Measurements from ENCODE around the gene NLE1.

DNA sequence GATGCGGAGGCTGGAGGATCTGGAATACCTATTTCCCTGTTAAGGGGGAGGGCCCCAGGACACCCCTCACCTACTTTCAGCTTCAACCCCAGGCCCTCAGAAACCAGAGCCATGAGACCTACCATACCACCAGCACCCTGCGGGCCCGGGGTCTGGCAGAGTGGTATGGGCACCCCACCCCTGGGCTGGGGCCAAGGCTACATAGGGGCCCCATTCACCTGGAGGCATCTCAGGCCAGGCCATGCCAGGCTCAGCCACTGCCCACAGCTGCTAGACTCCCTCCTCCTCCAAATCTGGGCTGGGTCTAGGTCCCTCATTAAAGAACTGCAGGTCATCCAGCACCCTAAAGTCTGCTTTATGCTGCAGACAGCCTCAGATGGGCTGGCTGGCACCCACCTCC lies 11.7 kb downstream of the NLE1 start:
- TF ChIP-seq FOSB (CRISPR knock-in tag; IDR thresholded peaks at IDR 0.05) (no peak), CTCF (IDR thresholded peaks at IDR 0.05) (no peak)
- TF ChIP-seq, protein P1, sequence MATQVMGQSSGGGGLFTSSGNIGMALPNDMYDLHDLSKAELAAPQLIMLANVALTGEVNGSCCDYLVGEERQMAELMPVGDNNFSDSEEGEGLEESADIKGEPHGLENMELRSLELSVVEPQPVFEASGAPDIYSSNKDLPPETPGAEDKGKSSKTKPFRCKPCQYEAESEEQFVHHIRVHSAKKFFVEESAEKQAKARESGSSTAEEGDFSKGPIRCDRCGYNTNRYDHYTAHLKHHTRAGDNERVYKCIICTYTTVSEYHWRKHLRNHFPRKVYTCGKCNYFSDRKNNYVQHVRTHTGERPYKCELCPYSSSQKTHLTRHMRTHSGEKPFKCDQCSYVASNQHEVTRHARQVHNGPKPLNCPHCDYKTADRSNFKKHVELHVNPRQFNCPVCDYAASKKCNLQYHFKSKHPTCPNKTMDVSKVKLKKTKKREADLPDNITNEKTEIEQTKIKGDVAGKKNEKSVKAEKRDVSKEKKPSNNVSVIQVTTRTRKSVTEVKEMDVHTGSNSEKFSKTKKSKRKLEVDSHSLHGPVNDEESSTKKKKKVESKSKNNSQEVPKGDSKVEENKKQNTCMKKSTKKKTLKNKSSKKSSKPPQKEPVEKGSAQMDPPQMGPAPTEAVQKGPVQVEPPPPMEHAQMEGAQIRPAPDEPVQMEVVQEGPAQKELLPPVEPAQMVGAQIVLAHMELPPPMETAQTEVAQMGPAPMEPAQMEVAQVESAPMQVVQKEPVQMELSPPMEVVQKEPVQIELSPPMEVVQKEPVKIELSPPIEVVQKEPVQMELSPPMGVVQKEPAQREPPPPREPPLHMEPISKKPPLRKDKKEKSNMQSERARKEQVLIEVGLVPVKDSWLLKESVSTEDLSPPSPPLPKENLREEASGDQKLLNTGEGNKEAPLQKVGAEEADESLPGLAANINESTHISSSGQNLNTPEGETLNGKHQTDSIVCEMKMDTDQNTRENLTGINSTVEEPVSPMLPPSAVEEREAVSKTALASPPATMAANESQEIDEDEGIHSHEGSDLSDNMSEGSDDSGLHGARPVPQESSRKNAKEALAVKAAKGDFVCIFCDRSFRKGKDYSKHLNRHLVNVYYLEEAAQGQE (IDR thresholded peaks at IDR 0.05) = no peak
